Heart left ventricle (tissue), 13 donors: ENCODE measurements around the gene GRWD1.

ENCODE experiments used
- POLR2A ChIP-seq, 2 donors: fragments of 450-650 bp; IDR thresholded peaks; one replicate each; pipeline ENCODE4 v1.6.1; 2017; ENCODE audit warnings: antibody characterized with exemption in 2 of 2, mild to moderate bottlenecking in 2 of 2, moderate library complexity in 2 of 2
- TF ChIP-seq, protein P1 (sequence below), 12 donors: fragments of 200-600 bp; sonication (generic) in 4 of 12; IDR thresholded peaks; one replicate each; pipeline versions ENCODE4 v1.5.0 to v1.8.0; 2018 to 2022; ENCODE audit warnings: antibody characterized with exemption in 12 of 12, mild to moderate bottlenecking in 5 of 12
- donor health status: ischemic (EF 13 %, LVEDD 7.1; RV severe dilation, severe dysfunction).
- donor health status: DM: no; HTN: yes; CAD: no.
- donor health status: DM: no; HTN: no; CAD: no.
- donor health status: ischemic (EF 25% LVEDD 6.9; RV normal size, moderate dysfunction).
- donor health status: ischemic (EF 25% LVEDD 5.7; RV mildly dilated, moderate dysfunction).
- donor health status: ischemic (EF 35%, LVEDD 5.7; RV mildly dilated, moderate dysfunction).
- donor health status: nonischemic (EF 11% LVEDD 7.7; RV severe dilation, severe dysfunction).
- donor health status: DM: yes; HTN: yes; CAD: no.
- donor health status: PGD.
- donor health status: ischemic (EF 29% LVEDD 5.4; RV normal size, mild dysfunction).
- donor health status: nonischemic (EF 23%, LVEDD 6.1; RV moderate dilation, normal function).

GRCh38 chr19:48403606-48404005 is 42.2 kb upstream of the GRWD1 start:
- TF ChIP-seq, protein P1, sequence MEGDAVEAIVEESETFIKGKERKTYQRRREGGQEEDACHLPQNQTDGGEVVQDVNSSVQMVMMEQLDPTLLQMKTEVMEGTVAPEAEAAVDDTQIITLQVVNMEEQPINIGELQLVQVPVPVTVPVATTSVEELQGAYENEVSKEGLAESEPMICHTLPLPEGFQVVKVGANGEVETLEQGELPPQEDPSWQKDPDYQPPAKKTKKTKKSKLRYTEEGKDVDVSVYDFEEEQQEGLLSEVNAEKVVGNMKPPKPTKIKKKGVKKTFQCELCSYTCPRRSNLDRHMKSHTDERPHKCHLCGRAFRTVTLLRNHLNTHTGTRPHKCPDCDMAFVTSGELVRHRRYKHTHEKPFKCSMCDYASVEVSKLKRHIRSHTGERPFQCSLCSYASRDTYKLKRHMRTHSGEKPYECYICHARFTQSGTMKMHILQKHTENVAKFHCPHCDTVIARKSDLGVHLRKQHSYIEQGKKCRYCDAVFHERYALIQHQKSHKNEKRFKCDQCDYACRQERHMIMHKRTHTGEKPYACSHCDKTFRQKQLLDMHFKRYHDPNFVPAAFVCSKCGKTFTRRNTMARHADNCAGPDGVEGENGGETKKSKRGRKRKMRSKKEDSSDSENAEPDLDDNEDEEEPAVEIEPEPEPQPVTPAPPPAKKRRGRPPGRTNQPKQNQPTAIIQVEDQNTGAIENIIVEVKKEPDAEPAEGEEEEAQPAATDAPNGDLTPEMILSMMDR (IDR thresholded peaks at IDR 0.05), result no peak
- no peak for TF ChIP-seq POLR2A (IDR thresholded peaks at IDR 0.05)
